Fibroblast of upper back skin (primary cell): Measurements from ENCODE around the gene TMC5.
"Not testable (repeated sequence)": the region's sequence is repeated elsewhere in the genome, so short reads cannot be mapped to it uniquely, and the experiment has no call there.

Experiments used
- DNase-seq: peaks from one replicate; pipeline ENCODE4 v3.0.0-alpha.2; 2013

Gene TMC5

DNA sequence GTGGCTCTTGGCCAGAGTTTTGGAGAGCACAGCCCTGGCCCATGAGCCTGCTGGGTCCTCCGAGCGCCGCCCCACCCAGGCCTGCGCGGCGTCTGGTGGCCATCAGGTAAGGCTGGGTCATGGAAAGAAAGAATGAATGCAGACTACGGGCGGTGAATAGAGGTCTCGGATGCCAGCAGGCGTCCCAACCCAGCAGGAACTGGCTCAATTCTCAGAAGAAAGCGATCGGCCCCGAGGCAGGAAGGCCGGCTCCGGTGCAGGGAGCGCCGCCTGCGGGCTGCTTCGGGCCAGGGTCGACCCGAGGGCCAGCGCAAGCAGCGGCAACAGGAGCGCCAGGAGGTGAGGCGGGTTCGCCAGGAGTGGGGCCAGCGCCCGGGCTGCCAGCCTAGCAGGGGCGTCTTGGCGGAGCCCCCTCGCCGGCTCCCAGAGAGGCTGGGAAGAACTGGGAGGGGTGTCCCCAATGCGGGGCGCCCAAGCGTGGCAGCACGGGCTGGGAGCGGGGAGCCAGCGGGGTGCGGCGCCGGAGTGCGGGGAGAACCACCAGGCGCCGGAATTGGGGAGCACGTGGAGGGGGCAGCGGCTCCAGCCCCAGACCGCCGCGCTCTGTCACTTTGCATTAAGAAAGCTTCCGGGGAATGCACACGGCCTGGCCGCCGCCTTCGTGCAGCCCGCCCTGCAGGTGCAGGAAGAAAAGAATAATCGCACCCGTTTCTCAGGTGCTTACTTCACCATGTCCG is 7.1 kb upstream of the TMC5 start:
- no peak for DNase-seq

GRCh38 chr16:19411298-19411697 is 6.4 kb upstream of the TMC5 start:
- no peak for DNase-seq

- not testable (repeated sequence) for DNase-seq
These were observed 5.6 kb upstream of the TMC5 start for GRCh38 chr16:19412055-19412454.

GRCh38 chr16:19415461-19415860 is 2.2 kb upstream of the TMC5 start:
- no peak for DNase-seq

DNA sequence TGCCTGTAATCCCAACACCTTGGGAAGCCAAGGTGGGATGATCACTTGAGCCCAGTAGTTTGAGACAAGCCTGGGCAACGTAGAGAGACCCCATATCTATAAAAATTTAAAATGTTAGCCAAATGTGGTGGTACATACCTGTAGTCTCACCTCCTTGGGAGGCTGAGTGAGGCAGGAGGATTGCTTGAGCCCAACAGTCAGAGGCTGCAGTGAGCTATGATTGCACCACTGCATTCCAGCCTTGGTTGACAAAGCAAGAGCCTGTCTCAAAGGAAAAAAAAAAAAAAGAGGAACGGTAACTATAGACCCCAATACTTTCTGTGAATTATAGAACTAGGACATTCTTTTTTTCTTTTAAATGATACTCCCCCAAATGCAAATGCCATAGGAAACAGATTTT is 1.8 kb upstream of the TMC5 start:
- DNase-seq = no peak

GRCh38 chr16:19418200-19418599 is 517 bp downstream of the TMC5 start:
- DNase-seq = no peak

GRCh38 chr16:19419698-19420075 is 2.0 kb downstream of the TMC5 start:
- no peak for DNase-seq

- DNase-seq = no peak
These were observed 6.8 kb downstream of the TMC5 start for GRCh38 chr16:19424478-19424877.

GRCh38 chr16:19430345-19430744 is 12.7 kb downstream of the TMC5 start:
- DNase-seq = no peak

DNA sequence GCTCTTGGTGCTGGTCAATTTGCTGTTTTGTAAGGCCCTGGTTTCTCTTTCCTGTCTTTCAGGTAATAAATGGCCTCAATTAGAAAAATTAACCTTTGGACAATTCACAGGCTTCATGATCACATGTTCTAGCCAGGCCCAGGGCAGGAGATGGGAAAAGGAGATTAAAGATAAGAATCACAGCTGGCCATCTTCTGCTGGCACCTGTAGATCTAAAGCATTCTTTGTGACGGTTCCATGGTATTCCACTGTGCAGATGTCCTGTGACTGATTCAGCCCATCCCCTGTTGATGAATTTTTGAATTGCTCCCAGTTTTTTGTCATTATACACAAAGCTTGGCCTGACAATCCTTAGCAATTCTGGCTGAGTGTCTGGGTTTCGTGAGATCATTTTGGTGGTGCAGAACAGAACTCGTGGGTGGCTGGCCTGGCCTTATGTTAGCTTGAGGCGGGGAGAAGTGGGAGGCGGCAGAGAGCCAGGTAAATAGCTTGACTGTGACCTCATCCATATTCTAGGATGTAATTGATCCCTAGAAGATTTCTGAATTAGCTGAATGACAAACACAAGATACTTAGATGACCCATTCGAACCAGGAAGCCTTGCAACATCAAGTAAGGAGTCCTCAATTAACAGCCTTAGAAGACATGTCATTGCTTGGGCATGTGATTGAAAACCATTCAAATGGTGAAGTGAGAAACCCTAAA is 14.1 kb downstream of the TMC5 start:
- DNase-seq = no peak

DNA sequence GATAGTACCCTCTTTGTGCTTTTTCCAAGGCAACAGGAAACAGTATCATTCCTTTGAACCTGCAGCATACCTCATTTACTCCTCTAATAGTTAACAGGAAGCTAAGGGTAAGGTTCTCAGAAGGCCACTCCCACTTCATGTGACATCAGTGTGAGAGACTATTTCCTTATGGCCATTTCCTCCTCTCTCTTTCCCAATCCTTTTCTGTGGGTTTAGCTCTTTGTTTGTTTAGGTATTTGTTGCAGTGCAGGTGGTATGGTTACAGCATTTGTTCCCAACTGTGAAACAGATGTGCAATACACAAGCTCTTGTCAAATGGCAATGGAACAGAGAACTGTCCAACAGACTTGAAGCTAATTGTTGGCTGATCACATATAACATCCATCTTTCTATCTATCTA is 14.7 kb downstream of the TMC5 start:
- DNase-seq = no peak

- DNase-seq = no peak
These were observed 16.9 kb downstream of the TMC5 start for GRCh38 chr16:19434584-19434983.

DNA sequence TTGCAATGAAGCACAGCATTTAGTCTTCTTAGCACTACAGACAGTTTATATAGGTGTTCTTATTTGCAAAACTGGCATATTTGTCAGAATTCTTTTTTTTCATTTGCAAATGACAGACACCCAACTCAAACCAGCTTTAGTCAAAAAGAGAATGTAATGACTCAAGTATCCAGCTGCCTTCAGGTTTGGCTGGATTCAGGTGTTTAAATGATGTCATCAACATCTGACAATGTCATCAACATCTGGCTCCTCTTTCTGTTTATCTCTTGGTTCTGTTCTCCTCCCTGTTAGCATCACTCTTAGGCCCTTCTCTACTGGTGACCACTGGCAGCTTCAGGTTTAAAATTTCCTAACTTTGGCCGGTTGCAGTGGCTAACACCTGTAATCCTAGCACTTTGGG is 18.9 kb downstream of the TMC5 start:
- no peak for DNase-seq

GRCh38 chr16:19437280-19437679 is 19.6 kb downstream of the TMC5 start:
- no peak for DNase-seq

DNA sequence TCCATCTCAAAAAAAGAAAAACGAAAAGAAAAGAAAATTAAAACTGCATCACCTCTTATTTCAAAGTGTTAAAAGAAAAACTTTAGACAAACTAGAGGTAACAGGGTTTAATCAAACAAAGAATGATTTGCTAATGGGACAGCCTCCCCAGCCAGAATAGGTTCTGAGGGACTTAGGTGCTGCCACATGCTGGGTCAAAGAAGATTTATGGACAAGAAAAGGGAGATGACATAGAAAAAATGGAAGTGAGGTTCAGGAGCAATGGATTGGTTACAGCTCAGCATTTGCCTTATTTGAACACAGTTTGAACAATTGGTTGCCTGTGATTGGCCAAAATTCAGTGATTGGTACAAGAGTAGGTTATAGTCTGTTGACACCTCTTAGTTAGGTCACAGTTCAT is 21.1 kb downstream of the TMC5 start:
- no peak for DNase-seq

GRCh38 chr16:19439483-19439882 is 21.8 kb downstream of the TMC5 start:
- DNase-seq = no peak

GRCh38 chr16:19443659-19444058 is 26.0 kb downstream of the TMC5 start:
- DNase-seq = no peak

GRCh38 chr16:19446300-19446846 is 28.7 kb downstream of the TMC5 start:
- DNase-seq = no peak

DNA sequence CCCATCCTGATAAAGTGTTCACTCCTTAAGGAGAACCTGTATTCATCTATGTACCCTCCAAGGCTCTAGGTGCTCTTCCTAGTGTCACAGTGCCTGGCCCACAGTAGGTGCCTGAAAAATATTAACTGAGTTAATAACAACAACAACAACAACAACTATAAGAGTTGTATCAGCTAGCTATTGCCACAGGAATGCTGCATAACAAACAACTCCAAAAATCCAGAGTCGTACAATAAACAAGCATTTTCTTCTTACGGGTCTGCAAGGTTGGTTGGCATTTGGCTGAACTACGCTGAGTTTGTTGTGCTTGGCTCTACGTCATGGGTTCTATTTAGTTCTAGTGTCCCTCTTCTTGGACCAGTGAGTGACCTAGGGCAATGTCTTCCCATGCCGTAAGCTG is 29.2 kb downstream of the TMC5 start:
- no peak for DNase-seq

- no peak for DNase-seq
These were observed 32.5 kb downstream of the TMC5 start for GRCh38 chr16:19450186-19450585.

DNA sequence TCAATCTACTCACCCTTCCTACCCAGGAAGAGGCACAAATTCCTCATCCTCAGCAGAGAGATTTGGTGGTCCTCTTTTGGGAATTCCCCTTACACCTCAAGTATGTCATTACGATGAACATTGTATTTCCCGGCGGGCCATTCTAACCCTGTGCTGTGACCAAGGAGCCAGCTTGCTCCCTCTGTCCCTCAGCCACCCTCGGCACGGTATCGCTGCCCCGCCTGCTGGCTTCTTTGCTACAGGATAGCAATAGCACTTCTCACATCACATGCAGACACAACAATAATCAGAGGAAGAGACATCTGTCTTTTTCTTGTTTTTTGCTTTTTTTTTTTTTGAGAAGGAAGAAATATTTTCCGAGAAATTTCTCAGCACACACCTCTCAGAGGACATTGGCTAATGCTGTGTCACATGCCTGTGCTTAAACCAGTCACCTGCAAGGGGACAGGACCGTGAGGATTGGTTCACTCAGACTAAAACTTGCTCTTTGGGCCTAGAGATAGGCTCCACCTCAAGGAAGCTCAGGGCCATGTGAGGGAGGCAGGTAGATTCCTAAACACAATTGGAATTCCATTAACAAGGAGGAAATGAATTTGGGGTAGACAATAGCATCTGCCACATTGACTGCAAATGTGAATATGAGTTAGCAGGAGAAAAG is 41.2 kb downstream of the TMC5 start:
- DNase-seq = no peak

- no peak for DNase-seq
These were observed 42.7 kb downstream of the TMC5 start for GRCh38 chr16:19460397-19460796.

DNA sequence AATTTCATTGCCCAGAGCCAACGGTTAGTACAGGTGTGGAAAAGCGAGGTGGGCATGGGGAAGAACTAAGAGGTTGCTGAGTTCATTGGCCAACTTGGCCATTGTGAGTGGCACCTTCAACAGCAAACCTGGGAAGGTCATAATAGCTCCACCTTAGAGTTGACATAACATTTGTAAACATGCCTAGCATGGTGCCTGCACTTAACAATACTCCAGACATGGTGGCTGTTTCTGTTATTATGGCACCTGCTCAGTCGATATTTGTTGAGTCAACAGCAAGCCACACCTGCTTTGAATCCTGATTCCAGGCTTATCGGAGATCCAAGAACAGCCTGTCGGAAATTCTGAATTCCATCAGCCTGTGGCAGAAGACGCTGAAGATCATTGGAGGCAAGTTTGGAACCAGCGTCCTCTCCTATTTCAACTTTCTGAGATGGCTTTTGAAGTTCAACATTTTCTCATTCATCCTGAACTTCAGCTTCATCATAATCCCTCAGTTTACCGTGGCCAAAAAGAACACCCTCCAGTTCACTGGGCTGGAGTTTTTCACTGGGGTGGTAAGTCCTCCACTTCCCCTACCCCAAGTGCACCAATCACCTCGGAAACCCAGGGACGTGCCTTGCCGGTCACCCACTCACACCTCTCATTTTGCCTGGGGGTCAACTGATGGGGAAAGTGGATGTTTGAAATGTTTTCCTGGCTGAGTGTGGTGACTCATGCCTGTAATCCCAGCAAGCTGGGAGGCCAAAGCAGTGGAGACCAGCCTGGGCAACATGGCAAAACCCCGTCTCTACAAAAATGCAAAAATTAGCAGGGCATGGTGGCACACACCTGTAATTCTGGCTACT is 46.0 kb downstream of the TMC5 start:
- no peak for DNase-seq
